Adipose tissue (tissue), 3 donors: ENCODE results near the gene DYNLT2. TPM values are rescaled to one million over a fixed set of nuclear protein-coding genes. Genes with fewer than 3 reads are reported as not detected.
A peak's percentile ranks its signal among the peaks of the same experiment; 100 is the strongest.

Experiments used
- H3K27ac ChIP-seq: one replicate; pipeline ENCODE4 v1.5.1; 2013; ENCODE audit warnings: low read depth, low read length
- WGBS, 3 donors: extraction: QIAGEN DNeasy Blood & Tissue Kit; methylation state at CpG; one replicate each; pipeline ENCODE4 v1.1.7; 2013; 5-methylcytosine and 5-hydroxymethylcytosine counted together
- polyA plus RNA-seq, 3 donors: library from polyadenylated mRNA; stranded (reverse); fragments of 200-250 nt; gene quantifications; one replicate each; pipeline ENCODE4 v1.2.3, GENCODE V29; 2013
- donor health status: healthy with polysubstance abuse.
- donor health status: Bipolar disorder and iron deficiency.
- donor health status: healthy.

DYNLT2 gene
- polyA plus RNA-seq, 3 donors: 0.70 to 1.3 (median 0.76) TPM

DNA sequence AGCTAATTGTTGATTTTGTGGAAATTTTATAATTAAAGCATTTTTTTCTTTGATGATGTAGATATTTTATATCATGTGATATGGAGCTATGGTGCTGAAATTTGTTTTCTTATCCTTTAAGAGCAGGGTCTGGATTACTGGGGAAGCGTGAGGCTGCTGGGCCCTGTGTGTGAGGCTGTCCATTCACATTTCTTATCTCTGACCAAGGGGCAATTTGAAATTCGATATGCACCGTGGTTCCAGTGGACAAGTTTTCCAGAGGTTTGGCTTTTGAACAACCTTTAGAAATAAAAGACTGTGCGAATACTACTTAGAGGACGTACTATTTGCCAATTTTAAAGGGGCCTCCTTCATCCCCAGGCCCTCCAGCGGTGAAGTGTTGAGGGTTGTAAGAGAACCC, 3.8 kb upstream of the DYNLT2 start:
- no peak overlapping the region for H3K27ac ChIP-seq
- WGBS, 3 donors: 81 to 93% (median 90%) methylated on average over 6 of the region's 6 CpGs

DNA sequence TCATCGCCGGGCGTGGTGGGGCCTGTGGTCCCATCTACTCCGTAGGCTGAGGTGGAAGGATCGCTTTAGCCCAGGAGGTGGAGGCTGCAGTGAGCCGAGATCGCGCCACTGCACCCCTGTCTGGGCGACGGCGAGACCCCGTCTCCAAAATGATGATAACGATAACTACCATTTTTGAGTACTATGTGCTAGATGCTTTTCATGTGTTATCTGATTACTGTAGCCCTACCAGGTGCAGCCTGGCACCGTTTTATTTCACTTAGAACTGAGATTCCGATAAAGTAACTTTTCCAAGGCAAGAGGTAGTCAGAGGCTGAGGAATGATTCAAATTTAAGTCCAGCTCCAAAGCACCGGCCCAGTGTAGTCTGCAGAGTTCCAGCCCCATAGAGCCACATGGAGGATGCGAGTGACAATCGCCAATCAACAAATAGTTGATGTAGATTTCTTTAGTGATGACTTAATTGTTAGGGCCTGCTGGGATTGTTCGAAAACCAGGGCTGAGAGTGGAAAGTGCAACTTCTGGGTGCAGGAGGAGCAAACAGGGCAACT, 777 bp upstream of the DYNLT2 start:
- H3K27ac ChIP-seq: peak overlapping the region; percentile 66
- WGBS, 3 donors: 3 to 10% (median 9%) methylated on average over 19 of the region's 19 CpGs

DNA sequence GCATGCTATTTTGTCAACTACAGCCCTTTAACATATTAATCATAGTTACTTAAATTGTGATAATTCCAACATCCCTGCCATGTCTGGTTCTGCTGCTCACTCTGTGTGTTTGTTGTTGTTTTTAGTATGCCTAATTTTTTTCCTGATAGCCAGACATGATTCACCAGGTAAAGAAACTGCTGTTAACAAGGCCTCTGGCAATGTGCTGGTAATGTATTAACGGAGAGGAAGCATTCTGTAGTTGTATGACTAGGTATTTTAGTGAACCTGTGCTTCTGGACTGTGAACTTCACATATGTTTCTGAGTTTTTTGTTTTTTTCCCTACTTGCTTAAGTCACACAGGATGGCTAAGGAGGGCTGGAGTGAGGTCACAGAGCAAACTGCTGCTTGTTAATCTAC, 4.8 kb downstream of the DYNLT2 start:
- no peak overlapping the region for H3K27ac ChIP-seq
- WGBS, 3 donors: 95 to 97% (median 95%) methylated on average over 1 of the region's 1 CpG

DNA sequence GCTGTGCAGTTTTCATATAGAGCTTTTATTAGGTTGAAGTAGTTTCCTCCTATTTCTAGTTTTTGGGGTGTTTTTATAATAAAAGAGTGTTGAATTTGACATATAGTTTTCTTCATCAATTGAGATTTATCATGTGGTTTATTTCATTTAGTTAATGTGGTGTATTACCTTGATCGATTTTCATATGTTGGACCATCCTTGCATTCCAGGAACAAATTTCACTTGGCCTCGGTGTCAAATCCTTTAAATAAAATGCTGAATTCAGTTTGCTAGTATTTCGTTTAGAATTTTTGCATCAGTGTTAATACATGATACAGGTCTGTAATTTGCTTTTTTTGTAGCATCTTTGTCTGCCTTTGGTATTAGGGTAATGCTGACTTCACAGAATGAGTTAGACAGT, 6.0 kb downstream of the DYNLT2 start:
- H3K27ac ChIP-seq: no peak overlapping the region
- 83 to 87% (median 85%) methylated on average over 3 of the region's 3 CpGs for WGBS, 3 donors

DNA sequence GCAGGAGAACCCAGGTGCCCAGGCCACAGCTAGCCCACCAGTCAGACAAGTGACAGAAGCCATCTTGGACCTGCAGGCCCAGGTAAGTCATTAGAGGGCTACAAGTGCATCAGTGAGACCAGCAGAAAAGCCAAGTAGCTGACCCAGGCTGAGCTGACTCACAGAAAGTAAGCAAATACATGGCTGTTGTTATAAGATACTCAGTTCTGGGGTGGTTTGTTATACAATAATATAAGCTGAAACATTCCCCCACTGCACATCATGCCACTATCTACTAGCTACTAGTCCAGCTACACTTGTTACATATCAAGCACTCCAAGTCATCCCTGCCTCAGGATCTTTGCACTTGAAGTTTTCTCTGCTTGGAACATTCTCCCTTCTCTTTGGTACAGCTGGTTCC, 10.0 kb downstream of the DYNLT2 start:
- H3K27ac ChIP-seq: no peak overlapping the region

DNA sequence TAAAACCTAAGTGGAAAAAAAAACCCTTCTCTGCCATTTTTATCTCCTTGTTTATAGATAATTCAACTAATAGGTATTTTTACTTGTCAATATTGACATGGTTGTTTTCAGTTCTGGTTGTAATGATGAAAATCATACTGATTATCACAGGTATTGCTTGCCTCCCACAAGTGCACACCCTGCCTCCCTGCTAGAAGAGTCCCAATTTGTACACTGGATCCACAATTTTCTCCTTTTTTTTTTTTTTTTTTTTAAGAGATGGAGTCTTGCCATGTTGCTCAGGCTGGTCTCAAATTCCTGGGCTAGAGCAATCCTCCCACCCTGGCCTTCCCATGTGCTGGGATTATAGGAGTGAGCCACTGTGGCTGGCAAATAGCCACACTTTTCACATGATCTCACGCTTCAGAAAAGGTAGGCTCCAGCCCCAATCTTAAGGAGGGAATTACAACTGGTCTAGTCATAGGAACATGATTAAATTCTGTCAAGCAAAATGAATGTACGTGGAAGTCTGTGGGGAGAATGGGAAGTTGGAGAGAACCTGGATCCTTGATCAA, 12.3 kb downstream of the DYNLT2 start:
- WGBS, 3 donors: 67 to 82% (median 72%) methylated on average over 2 of the region's 2 CpGs
- no peak overlapping the region for H3K27ac ChIP-seq

DNA sequence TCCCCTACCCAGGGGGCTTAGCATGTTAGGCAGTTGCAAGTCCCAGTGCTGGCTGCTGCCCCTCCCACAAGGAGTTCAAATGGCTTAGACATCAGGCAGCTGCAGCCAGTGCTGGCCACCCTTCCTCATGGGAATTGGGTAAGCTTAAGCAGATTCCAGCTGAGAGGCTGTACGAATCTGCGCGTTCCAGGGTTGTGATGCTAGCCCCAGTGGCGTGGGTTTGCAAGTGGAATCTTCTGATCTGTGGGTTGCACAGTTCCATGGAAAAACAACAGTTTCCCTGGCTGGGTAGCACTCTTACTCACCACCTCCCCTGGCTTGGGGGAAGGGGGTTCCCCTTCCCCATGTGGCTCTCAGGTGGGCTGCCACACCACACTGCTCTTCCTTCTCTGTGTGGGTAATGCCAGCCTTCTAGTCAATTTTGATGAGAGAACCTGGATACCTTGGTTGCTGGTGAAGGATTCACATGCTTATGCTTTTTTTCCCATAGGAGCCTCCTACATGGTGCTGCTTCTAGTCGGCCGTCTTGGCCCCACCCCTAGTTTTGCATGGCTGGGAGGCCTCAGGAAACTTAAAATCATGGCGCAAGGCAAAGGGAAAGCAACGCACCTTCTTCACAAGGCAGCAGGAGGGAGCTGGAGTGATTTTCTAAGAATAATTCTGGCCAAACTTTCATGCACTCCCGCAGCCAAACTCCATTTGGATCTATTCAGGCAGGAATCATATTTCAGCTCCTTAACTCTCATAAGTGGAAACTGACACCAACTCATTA, 13.0 kb downstream of the DYNLT2 start:
- 58 to 82% (median 61%) methylated on average over 9 of the region's 9 CpGs for WGBS, 3 donors
- H3K27ac ChIP-seq: no peak overlapping the region

DNA sequence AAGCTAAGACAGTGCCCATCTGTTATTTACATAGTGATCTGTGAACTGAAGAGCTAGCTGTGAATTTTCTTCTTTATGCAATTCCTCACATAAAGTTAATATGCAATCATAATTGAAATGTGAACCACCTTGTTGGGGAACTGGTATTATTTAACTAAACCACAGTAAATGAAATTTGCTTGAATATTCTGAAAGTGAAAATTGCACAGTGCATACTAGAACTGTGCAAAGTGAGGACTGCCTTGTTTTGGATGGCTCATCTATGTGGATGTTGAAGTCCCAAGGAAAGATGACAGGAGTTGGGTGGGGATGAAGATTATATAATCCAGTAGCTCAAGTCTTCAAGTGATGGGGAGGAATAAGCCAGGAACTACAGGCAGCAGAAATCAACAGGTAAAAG, 21.4 kb downstream of the DYNLT2 start:
- no peak overlapping the region for H3K27ac ChIP-seq

DNA sequence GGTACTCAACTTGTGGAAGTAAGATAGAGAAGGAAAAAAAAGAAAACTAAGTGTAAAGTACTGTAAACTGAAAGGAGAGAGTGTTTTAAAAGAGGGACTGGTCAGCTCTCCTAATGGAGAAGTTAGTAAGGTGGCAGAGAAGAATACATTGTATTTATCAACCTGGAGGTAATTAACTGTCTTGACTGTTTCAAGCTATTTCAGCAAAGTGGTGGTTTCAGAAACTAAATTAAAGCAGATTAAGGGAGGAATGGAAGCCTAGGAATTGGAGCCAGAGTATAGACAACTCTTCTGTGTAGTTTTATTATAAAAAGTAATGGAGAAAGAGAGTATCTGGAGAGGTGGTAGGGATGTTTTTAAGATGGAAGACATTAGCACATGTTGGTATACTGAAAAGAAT, 24.4 kb downstream of the DYNLT2 start:
- no peak overlapping the region for H3K27ac ChIP-seq

DNA sequence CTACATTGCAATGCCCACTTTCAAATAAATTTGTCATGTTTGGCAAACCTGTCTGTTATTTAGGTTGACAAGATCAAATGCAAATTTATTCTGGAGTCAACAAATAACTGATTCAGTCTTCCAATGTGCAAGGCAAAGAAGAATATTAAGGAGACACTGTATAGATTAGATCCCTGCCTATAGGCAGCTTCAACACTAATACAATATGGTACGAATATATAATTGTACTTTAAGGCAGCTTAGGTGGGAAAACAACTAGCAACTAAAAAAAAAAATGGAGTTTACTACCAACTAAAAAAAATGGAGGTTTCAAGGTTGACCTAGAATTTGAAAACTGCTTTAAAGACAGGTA, 25.3 kb downstream of the DYNLT2 start:
- WGBS, 3 donors: 90 to 96% (median 95%) methylated on average over 1 of the region's 1 CpG
- no peak overlapping the region for H3K27ac ChIP-seq

DNA sequence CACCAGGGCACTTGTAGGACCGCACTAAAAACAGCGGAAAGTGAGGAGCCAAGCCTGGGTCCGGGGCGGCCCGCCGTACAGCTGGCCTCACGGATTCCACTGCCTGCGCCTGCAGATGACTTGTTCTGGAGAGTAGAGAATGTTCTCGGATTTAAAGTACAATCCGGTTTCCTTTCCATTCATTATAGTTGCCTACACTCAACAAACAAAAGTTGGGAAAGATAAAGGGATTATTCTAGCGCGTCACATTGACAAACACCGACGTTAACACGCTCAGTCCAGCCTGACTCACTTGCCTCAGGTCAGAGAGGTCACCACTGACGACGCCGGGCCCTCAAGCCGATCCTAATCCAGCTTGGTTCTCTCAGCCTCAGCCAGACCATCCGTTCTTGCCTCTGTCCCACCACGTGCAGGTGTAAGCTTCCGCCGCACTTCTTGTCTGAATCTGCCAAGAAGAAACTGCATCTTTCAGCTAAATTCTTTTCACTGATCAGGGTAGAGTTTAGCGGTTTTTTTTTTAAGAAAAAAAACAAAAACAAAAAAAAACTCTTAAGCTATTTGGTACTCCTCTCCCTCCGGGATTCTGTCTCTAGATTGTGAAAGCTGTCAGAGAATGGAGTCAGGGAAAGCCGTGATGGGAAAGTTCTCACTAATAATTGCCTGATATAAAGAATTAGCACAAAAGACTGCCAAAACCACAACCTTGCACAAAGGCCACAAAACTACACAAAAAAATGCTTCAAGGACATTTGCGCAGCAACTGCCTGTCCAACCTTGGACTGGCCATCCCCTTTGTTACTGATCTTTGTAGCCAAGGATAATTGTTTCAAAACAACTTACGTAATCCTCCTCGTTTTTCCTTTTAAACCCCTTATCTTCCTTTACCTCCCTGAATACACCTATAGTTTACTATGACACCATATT, 26.0 kb downstream of the DYNLT2 start:
- WGBS, 3 donors: 20 to 25% (median 23%) methylated on average over 29 of the region's 29 CpGs
- H3K27ac ChIP-seq: peak overlapping the region; percentile 73

DNA sequence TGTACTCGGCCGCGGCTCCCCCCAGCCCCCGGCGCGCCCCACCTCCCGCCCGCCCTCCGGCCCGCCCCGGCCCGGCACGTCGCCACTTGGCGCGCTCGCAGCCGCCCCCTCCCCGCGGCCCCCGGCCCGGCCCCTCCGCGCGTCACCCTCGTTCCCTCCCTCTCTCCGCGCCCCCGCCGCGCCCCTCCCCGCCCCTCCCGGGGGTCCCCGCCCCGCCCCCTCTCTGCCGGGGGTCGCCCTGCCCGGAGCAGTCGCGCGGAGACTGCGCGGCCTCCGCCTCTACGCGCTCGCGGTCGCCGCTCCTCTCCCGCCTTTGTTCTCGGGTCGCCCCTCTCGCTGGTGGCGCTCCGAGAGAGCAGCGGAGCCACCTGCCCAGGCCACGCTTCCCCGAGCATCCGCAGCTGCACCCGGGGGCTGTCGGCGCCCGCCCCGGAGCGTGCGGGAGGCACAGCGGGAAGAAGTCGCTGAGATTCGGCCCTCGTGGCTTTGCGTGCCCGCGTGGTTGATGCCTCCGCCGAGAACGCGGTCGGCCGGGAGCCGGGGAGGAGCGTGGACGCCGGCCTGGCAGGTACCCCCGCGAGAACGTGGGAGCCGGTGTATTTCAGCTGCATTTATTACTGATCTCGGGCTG, 26.8 kb downstream of the DYNLT2 start, which contains the start of gene PHF10:
Gene PHF10 (minus strand): TSS at position 7 of the 631 bp plus-strand sequence. CDS start 569 bp downstream, outside the sequence.
- H3K27ac ChIP-seq: peak within 1 kb of the TSS; percentile 73
- 0 to 1% (median 1%) methylated on average over 53 to 81 of the region's 89 CpGs for WGBS, 3 donors

DNA sequence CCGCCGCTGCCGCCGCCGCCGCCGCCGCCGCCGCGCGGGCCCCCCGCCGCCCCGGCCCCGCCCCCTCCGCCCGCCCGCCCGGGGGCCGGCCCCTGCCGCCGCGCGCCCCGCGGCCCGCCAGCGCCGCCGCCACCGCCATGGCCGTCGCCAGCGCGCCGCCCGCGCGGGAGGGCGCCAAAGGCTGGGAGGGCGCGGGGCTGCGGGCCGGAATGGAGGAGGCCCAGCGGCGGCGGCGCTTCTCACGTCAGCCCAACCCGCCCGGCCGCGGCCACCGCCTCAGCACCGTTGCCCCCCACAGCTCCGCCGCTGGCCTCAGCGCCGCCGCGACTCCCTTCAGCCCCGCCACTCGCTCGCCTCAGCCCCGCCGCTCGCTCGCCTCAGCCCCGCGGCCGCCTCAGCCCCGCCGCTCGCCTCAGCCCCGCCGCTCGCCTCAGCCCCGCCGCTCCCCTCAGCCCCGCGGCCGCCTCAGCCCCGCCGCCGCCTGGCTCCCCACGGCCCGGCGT, 27.3 kb downstream of the DYNLT2 start:
- 0% methylated on average over 10 to 58 of the region's 89 CpGs for WGBS, 3 donors
- H3K27ac ChIP-seq: peak overlapping the region; percentile 73

DNA sequence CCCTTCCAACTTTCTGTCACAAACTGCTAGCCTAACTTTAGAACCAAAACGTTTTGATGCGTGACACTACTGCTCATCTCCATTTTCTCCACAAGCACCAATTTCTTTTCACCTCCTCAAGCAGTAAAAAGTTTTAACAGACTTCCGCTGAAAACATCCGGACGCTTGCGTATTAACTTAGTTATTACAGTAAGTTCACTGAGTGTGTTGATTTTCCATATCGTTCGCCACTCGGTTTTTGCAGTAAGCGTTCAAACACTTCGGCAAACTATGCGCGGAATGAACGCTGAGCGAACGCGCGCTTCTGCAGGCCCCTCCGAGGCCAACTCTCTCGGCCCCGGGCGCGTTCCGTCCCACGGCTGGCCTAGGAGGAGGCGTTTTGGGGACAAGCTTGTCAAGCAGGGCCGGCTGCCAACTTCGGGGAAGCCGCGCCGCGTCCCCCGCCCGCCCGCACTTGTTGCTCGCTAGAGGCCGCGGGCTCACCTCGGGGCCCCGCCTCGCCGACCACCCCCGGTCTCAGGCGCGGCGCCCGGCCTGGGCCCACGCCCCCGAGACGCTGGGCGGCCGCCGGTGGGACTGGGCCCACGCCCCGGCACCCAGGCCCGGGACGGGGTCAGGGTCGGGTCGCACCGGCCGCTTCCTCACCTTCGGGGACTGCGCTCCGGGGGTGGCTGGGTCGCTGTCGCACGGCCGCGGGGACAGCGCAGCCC, 28.0 kb downstream of the DYNLT2 start:
- peak overlapping the region; percentile 38 for H3K27ac ChIP-seq
- 0 to 1% (median 0%) methylated on average over 58 to 70 of the region's 70 CpGs for WGBS, 3 donors

DNA sequence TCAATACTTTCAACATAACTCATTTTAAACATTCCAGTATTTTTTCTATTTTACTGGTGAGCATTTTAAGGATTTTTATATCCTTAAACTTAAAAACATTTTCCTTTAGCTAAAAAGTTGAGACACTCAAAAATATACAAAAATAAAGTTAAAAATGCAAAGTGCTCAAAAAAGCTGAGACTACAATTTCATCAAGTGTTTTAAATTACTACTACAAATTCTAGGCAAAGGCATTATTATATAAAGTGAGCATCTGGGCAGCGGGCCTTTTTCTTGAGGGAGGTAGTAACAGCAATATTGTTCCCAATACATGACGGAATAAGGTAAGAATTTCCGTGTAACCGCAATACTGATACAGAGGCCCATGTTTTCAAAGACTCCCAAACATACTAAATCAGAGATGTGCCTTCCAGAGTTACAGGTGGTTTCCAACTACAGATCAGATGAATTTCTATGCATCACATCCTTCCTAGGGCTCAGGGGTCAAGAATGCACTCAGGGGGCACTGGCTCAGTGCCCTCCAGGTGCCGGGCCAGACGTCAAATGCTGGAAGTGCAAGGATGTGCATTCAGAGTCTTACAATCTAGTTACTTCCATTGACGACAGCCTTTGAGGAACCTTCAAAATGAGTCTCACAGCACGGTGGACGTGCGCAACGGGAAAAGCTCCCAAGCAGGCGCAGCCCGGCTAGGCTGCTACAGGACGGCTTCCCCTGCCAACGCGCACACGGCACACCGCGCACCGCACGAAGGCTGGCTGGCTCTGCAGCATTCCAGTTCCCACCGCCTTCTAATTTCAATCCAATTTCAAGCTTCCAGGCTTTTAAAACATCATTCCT, 28.8 kb downstream of the DYNLT2 start:
- H3K27ac ChIP-seq: no peak overlapping the region
- WGBS, 3 donors: 2 to 5% (median 4%) methylated on average over 22 of the region's 22 CpGs

DNA sequence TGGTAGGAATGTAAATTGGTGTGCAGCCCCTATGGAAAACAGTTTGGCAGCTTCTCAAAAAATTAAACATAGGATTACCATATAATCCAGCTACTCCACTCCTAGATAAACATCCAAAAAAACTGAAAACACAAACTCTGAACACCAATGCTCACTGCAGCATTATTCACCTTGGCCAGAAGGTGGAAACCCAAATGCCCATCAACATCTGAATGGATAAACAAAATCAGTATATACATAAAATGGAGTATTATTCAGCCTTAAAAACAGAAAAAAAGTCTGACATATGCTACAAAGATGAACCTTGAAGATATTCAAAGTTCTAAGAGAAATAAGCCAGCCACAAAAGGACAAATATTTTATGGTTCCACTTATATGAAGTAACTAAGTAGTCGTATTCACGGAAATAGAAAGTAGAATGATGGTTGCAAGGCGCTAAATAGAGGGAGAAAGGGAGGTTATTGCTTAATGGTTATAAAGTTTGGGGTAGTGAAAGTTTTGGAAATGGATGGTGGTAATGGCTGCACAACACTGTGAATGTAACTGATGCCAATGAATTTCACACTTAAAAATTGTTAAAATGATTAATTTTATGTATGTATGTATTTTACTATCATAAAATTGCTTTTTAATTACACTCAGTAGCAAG, 31.0 kb downstream of the DYNLT2 start:
- WGBS, 3 donors: 88 to 98% (median 98%) methylated on average over 3 of the region's 3 CpGs
- no peak overlapping the region for H3K27ac ChIP-seq

DNA sequence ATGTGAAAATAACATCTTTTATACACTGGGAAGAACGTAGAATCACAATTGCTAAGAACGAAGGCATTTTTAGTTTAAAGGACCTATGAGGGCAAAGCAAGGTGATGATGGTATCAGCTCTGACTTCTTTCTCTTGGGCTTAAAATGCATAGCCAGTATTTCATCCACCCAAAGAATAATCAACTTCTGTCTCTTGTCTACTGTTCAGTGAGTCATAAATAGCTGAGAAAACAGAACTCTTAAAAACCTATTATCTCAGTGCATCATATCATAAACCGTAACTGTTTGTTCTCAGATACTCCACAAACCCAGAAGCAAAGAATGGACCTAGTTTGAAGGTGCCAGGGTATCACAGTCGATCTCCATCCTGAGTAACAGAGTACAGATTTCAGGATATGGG, 32.3 kb downstream of the DYNLT2 start:
- no peak overlapping the region for H3K27ac ChIP-seq
- 87 to 97% (median 95%) methylated on average over 4 of the region's 4 CpGs for WGBS, 3 donors
